ENCODE results near the gene EFCAB14. TPM values are rescaled to one million over a fixed set of nuclear protein-coding genes. Genes with fewer than 3 reads are reported as not detected.

EFCAB14 gene
- total and polyA plus RNA-seq, 9 of the 15 experiments (the other 6 are each of a cell fraction or from before 2014, with no cell fraction given): 7.3 to 49.0 (median 37.3) TPM

DNA sequence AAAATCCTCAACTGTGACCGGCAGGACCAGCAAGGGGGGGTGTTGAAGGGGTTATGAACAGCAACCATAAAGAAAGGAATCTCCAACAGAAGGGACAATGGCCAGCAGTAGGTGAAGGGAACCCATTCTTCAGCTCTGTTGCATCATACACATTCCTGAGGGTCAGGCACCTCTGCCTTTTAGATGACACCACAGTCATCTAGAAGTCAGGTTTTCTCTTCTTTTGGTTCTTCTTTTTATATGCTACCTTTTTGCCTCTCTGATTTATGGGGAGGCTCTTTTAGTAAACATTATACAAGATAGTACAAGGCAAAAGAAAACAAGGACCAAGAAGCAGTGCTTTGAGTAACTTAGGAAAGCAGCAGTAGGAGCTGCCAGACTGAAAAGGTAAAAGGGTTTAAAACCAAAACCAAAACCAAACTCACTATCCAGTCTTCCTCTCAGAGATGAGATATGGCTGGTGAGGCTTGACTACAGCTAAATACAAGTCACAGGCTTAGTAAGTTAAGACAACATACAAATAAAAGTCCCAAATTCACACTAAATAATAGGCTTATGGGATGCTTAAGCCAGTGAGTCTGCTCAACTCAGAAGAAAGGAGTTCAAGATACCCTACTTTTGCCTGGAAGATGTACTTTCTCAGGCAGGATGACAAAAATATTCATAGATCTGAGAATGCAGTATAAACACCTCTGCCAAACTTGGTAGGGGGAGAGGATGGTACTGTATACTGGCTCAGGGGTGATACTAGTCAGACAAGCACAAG, 43.2 kb downstream of the EFCAB14 start (continued):
- TF ChIP-seq ZNF766 (CRISPR knock-in tag; conservative IDR thresholded peaks at IDR 0.05) (peak; percentile 51; the same call in 1 of the 2 replicates), ZNF589 (CRISPR knock-in tag; IDR thresholded peaks at IDR 0.05; ENCODE audit: low read depth) (peak; percentile 61), JUND (IDR thresholded peaks at IDR 0.05; ENCODE audit: borderline replicate concordance, low read depth, low read length) (peak; percentile 34; the same call in 1 of the 2 replicates), JUND (tag; IDR thresholded peaks at IDR 0.05; ENCODE audit: borderline replicate concordance, low read depth, low read length) (no peak), TEAD2 (tag; IDR thresholded peaks at IDR 0.05) (peak; percentile 65; the same call in 1 of the 2 replicates), CTBP1 (IDR thresholded peaks at IDR 0.05; ENCODE audit: borderline replicate concordance) (peak; percentile 21; the same call in 1 of the 2 replicates), YY1 (IDR thresholded peaks at IDR 0.05; ENCODE audit: borderline replicate concordance in 1 of 3, control insufficient read depth in 1 of 3, extremely low read depth in 1 of 3, insufficient read depth in 3 of 3, insufficient read length in 1 of 3, insufficient replicate concordance in 2 of 3, low read depth in 1 of 3, low read length in 2 of 3) (no peak), MYBL2 (IDR thresholded peaks at IDR 0.05; ENCODE audit: low read depth) (no peak), MYBL2 (CRISPR knock-in tag; IDR thresholded peaks at IDR 0.05; ENCODE audit: borderline replicate concordance) (no peak), TEAD1 (CRISPR knock-in tag; IDR thresholded peaks at IDR 0.05) (peak in 1 of 2 experiments; percentile 49; a peak in 1 of 4 replicates), ETV1 (tag; conservative IDR thresholded peaks at IDR 0.05; ENCODE audit: low read depth) (0 out of 2 replicates have a peak, but pooled peaks have one; percentile 36), LEF1 (IDR thresholded peaks at IDR 0.05) (peak; percentile 39; the same call in 1 of the 2 replicates), CEBPG (CRISPR knock-in tag; IDR thresholded peaks at IDR 0.05) (peak; percentile 68; the same call in 1 of the 2 replicates), CEBPG (tag; conservative IDR thresholded peaks at IDR 0.05 in 1 of 2, IDR thresholded peaks at IDR 0.05 in 1 of 2) (peak; percentile 88 to 93), ARNT (IDR thresholded peaks at IDR 0.05) (no peak), ZNF707 (CRISPR knock-in tag; conservative IDR thresholded peaks at IDR 0.05) (no peak), NR4A1 (CRISPR knock-in tag; IDR thresholded peaks at IDR 0.05) (no peak), NR4A1 (tag; IDR thresholded peaks at IDR 0.05) (0 out of 2 replicates have a peak, but pooled peaks have one; percentile 30), NR2C1 (IDR thresholded peaks at IDR 0.05) (no peak), NR2C1 (tag; IDR thresholded peaks at IDR 0.05) (peak; percentile 48), MEIS2 (IDR thresholded peaks at IDR 0.05; ENCODE audit: partially characterized antibody) (peak; percentile 7), CEBPB (tag; IDR thresholded peaks at IDR 0.05) (peak; percentile 80)
- TF ChIP-seq, protein P1, sequence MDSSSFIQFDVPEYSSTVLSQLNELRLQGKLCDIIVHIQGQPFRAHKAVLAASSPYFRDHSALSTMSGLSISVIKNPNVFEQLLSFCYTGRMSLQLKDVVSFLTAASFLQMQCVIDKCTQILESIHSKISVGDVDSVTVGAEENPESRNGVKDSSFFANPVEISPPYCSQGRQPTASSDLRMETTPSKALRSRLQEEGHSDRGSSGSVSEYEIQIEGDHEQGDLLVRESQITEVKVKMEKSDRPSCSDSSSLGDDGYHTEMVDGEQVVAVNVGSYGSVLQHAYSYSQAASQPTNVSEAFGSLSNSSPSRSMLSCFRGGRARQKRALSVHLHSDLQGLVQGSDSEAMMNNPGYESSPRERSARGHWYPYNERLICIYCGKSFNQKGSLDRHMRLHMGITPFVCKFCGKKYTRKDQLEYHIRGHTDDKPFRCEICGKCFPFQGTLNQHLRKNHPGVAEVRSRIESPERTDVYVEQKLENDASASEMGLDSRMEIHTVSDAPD (CRISPR knock-in tag; IDR thresholded peaks at IDR 0.05): 0 out of 2 replicates have a peak, but pooled peaks have one; percentile 57
- TF ChIP-seq, protein P2, sequence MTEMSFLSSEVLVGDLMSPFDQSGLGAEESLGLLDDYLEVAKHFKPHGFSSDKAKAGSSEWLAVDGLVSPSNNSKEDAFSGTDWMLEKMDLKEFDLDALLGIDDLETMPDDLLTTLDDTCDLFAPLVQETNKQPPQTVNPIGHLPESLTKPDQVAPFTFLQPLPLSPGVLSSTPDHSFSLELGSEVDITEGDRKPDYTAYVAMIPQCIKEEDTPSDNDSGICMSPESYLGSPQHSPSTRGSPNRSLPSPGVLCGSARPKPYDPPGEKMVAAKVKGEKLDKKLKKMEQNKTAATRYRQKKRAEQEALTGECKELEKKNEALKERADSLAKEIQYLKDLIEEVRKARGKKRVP (CRISPR knock-in tag; IDR thresholded peaks at IDR 0.05): peak; percentile 59
- TF ChIP-seq, protein P3, sequence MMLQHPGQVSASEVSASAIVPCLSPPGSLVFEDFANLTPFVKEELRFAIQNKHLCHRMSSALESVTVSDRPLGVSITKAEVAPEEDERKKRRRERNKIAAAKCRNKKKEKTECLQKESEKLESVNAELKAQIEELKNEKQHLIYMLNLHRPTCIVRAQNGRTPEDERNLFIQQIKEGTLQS (IDR thresholded peaks at IDR 0.05): peak; percentile 88
- TF ChIP-seq, protein P3 (CRISPR knock-in tag; conservative IDR thresholded peaks at IDR 0.05): no peak

Data from K562 (cell line).